ENCODE measurements around the gene GULP1. TPM values are rescaled to one million over a fixed set of nuclear protein-coding genes. Genes with fewer than 3 reads are reported as not detected.

Gene GULP1
- total RNA-seq, 1 donor from 2014 or later: 17.7 TPM

GRCh38 chr2:188634656-188635055 lies 343.0 kb downstream of the GULP1 start:
- Mint-ChIP-seq H3K4me1 (ENCODE audit: low read depth, unreplicated experiment) (peaks cover 3% of the 10 kb centered on the region), H3K36me3 (ENCODE audit: unreplicated experiment) (no peaks in the 10 kb centered on the region), H3K9me3 (ENCODE audit: unreplicated experiment) (no peaks in the 10 kb centered on the region), H3K27me3 (ENCODE audit: unreplicated experiment) (no peaks in the 10 kb centered on the region), H3K27ac (ENCODE audit: unreplicated experiment) (no peak overlapping the region), H3K4me3 (ENCODE audit: unreplicated experiment) (no peak overlapping the region)
- no peak for TF ChIP-seq CTCF (IDR thresholded peaks at IDR 0.05; ENCODE audit: partially characterized antibody, unreplicated experiment)
- no peak for DNase-seq

Small RNAs within 50 kb of the gene (microRNA-seq; reads per million reads assigned to microRNA genes)
- gene MIR561 (ENCODE audit: unreplicated experiment): 1.1 reads per million

All from glutamatergic neuron (in vitro differentiated cells).